Measurements from ENCODE around the gene NTNG2.

Gene NTNG2

DNA sequence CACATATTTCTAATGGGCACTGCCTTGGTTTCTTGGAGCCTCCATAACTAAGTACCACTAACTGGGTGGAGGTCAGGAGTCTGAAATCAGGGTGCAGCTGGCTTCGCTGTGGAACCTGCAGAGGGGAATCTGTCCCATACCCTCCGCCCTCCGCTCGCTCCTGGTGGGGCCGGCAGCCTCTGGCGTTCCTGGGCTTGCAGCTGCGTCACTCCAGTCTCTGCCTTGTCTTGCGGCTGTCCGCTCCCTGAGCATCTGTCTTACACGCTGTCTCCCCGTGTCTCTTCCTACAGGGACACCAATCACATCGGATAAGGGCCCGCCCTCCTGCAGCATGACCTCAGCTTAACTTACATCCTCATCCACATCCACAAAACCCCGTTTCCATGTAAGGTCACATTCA, 45.4 kb downstream of the NTNG2 start:
- TF ChIP-seq, protein P1, sequence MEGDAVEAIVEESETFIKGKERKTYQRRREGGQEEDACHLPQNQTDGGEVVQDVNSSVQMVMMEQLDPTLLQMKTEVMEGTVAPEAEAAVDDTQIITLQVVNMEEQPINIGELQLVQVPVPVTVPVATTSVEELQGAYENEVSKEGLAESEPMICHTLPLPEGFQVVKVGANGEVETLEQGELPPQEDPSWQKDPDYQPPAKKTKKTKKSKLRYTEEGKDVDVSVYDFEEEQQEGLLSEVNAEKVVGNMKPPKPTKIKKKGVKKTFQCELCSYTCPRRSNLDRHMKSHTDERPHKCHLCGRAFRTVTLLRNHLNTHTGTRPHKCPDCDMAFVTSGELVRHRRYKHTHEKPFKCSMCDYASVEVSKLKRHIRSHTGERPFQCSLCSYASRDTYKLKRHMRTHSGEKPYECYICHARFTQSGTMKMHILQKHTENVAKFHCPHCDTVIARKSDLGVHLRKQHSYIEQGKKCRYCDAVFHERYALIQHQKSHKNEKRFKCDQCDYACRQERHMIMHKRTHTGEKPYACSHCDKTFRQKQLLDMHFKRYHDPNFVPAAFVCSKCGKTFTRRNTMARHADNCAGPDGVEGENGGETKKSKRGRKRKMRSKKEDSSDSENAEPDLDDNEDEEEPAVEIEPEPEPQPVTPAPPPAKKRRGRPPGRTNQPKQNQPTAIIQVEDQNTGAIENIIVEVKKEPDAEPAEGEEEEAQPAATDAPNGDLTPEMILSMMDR (conservative IDR thresholded peaks at IDR 0.05; ENCODE audit: control insufficient read depth, insufficient read depth, low read depth, low read length): no peak
- DNase-seq (ENCODE audit: low read depth): no peak
- no peak overlapping the region for H3K4me3 ChIP-seq (ENCODE audit: control insufficient read depth, low read depth, low read length)

DNA sequence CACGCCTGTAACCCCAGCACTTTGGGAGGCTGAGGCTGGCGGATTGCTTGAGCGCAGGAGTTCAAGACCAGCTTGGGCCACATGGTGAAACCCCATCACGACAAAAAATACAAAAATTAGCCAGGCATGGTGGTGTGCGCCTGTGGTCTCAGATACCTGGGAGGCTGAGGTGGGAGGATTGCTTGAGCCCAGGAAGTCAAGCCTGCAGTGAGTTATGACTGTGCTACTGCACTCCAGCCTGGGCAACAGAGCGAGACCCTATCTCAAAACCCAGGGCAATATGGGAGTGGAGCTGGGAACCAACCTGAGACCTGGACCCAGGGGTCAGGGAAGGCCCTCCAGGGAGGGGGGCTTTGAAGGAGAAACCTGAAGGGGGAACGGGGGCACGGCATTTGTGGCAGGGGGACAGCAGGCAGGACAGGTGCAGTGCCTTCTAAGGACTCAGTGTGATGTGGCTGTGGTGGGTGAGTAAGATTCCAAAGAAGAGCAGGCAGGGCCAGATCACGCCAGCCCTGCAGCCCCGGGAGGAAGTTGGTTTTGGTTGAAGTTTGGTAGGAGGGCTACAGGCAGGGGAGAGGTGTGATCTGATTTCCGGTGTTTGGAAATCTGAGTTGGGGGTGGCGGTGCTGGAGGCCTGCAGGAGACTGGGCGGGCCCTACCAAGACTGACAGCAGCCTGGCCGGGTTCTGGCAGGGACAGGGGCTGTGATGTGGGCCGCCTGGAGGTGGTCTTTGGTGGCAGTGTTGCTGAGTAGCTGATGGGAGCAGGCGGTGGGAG, 46.2 kb downstream of the NTNG2 start:
- DNase-seq (ENCODE audit: low read depth): no peak
- TF ChIP-seq, protein P1 (conservative IDR thresholded peaks at IDR 0.05; ENCODE audit: control insufficient read depth, insufficient read depth, low read depth, low read length): no peak
- H3K4me3 ChIP-seq (ENCODE audit: control insufficient read depth, low read depth, low read length): no peak overlapping the region

DNA sequence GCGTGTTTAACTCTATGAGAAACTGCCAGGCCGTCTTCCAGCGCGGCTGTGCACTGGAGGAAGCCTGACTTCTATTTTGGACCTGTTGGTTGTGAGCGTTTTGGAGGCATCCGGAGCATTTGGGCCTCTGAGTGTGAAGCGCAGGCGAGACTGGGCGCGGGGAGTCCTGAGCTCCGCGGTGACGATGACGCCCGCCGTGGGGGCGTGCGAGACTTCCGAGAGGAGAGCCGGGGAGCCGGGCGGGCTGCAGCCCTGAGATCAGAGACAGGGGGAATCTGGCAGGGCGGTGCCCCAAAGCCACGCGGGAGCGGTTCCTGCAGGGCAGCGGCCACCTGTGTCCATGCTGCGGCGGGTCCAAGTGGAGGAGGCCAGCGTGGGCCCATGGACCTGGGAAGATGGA, 47.4 kb downstream of the NTNG2 start:
- DNase-seq (ENCODE audit: low read depth): no peak

DNA sequence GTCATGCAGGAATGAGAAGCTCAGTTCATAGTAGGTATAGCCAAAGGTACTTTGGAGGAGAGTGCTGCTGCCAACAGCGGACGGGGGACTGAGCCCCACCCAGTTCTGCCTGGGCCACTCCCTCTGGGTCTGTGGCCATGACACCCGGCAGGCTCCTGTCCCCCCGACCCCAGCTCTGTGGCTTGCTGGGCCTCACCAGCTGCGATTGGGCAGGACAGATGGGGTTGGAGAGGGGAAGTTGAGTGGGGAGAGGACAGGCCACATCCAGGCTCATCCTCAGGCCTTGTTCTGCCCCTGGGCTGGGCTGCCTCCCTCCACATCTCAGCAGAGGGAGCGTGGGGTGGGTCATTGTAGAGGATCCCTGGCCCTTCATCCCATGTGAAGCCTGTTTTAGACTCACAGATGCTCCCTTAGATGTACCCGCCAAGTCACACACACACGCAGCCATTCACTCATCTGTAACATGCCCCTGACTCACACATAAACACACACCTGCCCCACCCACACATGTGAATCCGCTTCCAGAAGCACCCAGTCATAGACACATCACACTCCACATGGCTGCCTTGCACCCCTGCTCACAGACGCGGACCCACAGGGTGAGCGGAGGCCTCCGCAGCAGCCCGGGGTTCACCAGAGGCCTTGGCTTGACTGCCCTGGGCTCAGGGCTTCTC, 48.8 kb downstream of the NTNG2 start:
- TF ChIP-seq, protein P1 (conservative IDR thresholded peaks at IDR 0.05; ENCODE audit: control insufficient read depth, insufficient read depth, low read depth, low read length): no peak
- peak; percentile 80 for DNase-seq (ENCODE audit: low read depth)
- H3K4me3 ChIP-seq (ENCODE audit: control insufficient read depth, low read depth, low read length): no peak overlapping the region

More for the DNA sequence above, 47.4 kb downstream of the NTNG2 start:
- no peak overlapping the region for H3K4me3 ChIP-seq (ENCODE audit: control insufficient read depth, low read depth, low read length)
- TF ChIP-seq, protein P1 (conservative IDR thresholded peaks at IDR 0.05; ENCODE audit: control insufficient read depth, insufficient read depth, low read depth, low read length): no peak

DNA sequence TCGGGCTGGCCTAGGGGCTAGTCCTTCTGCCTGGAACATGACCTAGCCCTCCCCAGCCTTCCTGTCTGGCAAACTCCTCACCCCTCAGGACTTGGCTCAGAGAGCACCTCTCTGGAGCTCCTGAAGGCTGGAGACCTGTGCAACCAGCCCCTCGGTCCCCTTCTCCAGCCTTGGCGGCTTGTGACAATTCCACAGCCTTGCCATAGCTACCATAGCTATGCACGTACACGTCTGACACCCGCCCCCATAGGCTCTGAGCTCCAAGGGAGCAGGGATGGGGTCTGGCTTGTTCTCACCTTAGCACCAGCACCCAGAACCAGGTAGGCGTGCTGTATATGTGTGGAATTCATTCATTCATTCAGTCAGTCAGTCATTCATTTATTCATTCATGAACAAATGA, 49.7 kb downstream of the NTNG2 start:
- no peak for DNase-seq (ENCODE audit: low read depth)
- TF ChIP-seq, protein P1 (conservative IDR thresholded peaks at IDR 0.05; ENCODE audit: control insufficient read depth, insufficient read depth, low read depth, low read length): no peak
- H3K4me3 ChIP-seq (ENCODE audit: control insufficient read depth, low read depth, low read length): no peak overlapping the region

DNA sequence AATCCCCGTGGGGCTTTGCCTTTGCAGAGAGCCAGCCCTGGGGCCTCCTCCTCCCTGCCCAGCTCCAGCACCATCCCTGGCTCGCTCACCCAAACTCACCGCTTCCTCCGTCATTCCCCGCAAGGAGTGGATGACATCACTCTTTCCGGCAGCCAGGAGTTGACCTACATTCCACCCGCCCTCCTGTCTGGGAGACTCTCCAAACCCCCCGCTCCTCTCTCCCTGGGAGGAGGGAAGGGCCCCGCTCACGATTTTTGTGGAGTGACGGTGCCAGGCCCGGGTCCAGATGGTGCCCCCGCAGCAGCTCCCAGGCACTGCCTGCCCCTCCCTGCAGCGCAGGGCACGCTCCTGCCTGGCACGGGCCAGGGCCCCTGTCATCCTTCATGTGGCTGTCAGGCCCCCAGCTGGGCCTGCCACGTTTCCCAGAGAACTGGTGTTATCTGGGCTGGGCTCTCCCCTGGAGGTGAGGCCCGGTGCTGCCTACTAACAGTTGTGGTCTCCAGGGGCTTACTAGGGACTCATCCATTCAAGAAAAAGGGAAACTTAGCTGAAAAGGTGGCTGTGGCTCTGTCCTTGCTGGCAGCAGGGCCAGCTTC, 52.3 kb downstream of the NTNG2 start:
- DNase-seq (ENCODE audit: low read depth): peak; percentile 79
- H3K4me3 ChIP-seq (ENCODE audit: control insufficient read depth, low read depth, low read length): no peak overlapping the region
- TF ChIP-seq, protein P1 (conservative IDR thresholded peaks at IDR 0.05; ENCODE audit: control insufficient read depth, insufficient read depth, low read depth, low read length): no peak
